Measurements from ENCODE around the gene GP1BB.

Gene GP1BB

GRCh38 chr22:19741053-19741452 lies 17.7 kb downstream of the GP1BB start:
- no peak for DNase-seq (ENCODE audit: low spot score)
- FAIRE-seq = no peak

GRCh38 chr22:19742160-19743066 lies 19.1 kb downstream of the GP1BB start:
- DNase-seq (ENCODE audit: low spot score) (no peak), FAIRE-seq (no peak)

GRCh38 chr22:19743081-19743480 lies 19.7 kb downstream of the GP1BB start:
- DNase-seq (ENCODE audit: low spot score) (no peak), FAIRE-seq (no peak)

GRCh38 chr22:19743651-19744050 lies 20.3 kb downstream of the GP1BB start:
- no peak for FAIRE-seq
- DNase-seq (ENCODE audit: low spot score) = no peak

GRCh38 chr22:19744350-19745006 lies 21.1 kb downstream of the GP1BB start:
- DNase-seq (ENCODE audit: low spot score) = no peak
- FAIRE-seq = no peak

- DNase-seq (ENCODE audit: low spot score) = no peak
- FAIRE-seq = no peak
These were observed 22.1 kb downstream of the GP1BB start for GRCh38 chr22:19745155-19746101.

- FAIRE-seq (no peak), DNase-seq (ENCODE audit: low spot score) (no peak)
These were observed 23.4 kb downstream of the GP1BB start for GRCh38 chr22:19746726-19747125.

- no peak for FAIRE-seq
- DNase-seq (ENCODE audit: low spot score) = no peak
These were observed 24.2 kb downstream of the GP1BB start for GRCh38 chr22:19747551-19747950.

GRCh38 chr22:19748139-19748538 lies 24.8 kb downstream of the GP1BB start:
- DNase-seq (ENCODE audit: low spot score) (no peak), FAIRE-seq (no peak)

- DNase-seq (ENCODE audit: low spot score) (no peak), FAIRE-seq (no peak)
These were observed 25.8 kb downstream of the GP1BB start for GRCh38 chr22:19748991-19749664.

GRCh38 chr22:19749876-19750275 lies 26.5 kb downstream of the GP1BB start:
- FAIRE-seq (no peak), DNase-seq (ENCODE audit: low spot score) (no peak)

GRCh38 chr22:19750507-19751490 lies 27.5 kb downstream of the GP1BB start:
- DNase-seq (ENCODE audit: low spot score) (no peak), FAIRE-seq (no peak)

GRCh38 chr22:19751497-19752245 lies 28.3 kb downstream of the GP1BB start:
- FAIRE-seq (no peak), DNase-seq (ENCODE audit: low spot score) (no peak)

GRCh38 chr22:19753090-19753842 lies 29.9 kb downstream of the GP1BB start:
- DNase-seq (ENCODE audit: low spot score) (no peak), FAIRE-seq (no peak)

GRCh38 chr22:19753996-19754700 lies 30.8 kb downstream of the GP1BB start:
- FAIRE-seq = no peak
- DNase-seq (ENCODE audit: low spot score) = no peak

GRCh38 chr22:19754701-19755144 lies 31.4 kb downstream of the GP1BB start:
- FAIRE-seq (no peak), DNase-seq (ENCODE audit: low spot score) (no peak)

- DNase-seq (ENCODE audit: low spot score) = no peak
These were observed 31.9 kb downstream of the GP1BB start for GRCh38 chr22:19755145-19755710.

More at GRCh38 chr22:19755145-19755710, 31.9 kb downstream of the GP1BB start:
- FAIRE-seq = no peak
